Ishikawa (cell line): ENCODE data around the gene LTF.
A peak's percentile ranks its signal among the peaks of the same experiment; 100 is the strongest.

Experiments
- CEBPB ChIP-seq: IDR thresholded peaks from 2 replicates; pipeline ENCODE4 v1.6.1; 2012
- CREB1 ChIP-seq: IDR thresholded peaks from 2 replicates; pipeline ENCODE4 v1.6.1; 2012; ENCODE audit warnings: low read depth
- EGR1 ChIP-seq: IDR thresholded peaks from 2 replicates; pipeline ENCODE4 v1.6.1; 2012
- EP300 ChIP-seq: IDR thresholded peaks from 2 replicates; pipeline ENCODE4 v1.6.1; 2012; ENCODE audit warnings: borderline replicate concordance
- FOXM1 ChIP-seq: IDR thresholded peaks from 2 replicates; pipeline ENCODE4 v1.6.1; 2012; ENCODE audit warnings: low read depth, borderline replicate concordance
- MAX ChIP-seq: IDR thresholded peaks from 2 replicates; pipeline ENCODE4 v1.6.1; 2012
- NFIC ChIP-seq: IDR thresholded peaks from 2 replicates; pipeline ENCODE4 v1.6.1; 2012
- RAD21 ChIP-seq: IDR thresholded peaks from 2 replicates; pipeline ENCODE4 v1.6.1; 2012; ENCODE audit warnings: low read depth
- REST ChIP-seq: IDR thresholded peaks from 2 replicates; pipeline ENCODE4 v1.6.1; 2012; ENCODE audit warnings: low read depth, mild to moderate bottlenecking
- TAF1 ChIP-seq: IDR thresholded peaks from 2 replicates; pipeline ENCODE4 v1.6.1; 2012; ENCODE audit warnings: low read depth, mild to moderate bottlenecking
- TCF12 ChIP-seq: IDR thresholded peaks from 2 replicates; pipeline ENCODE4 v1.6.1; 2012; ENCODE audit warnings: low read depth
- TEAD4 ChIP-seq: IDR thresholded peaks from 2 replicates; pipeline ENCODE4 v1.6.1; 2012
- USF1 ChIP-seq: IDR thresholded peaks from 2 replicates; pipeline ENCODE4 v1.6.1; 2012
- YY1 ChIP-seq: IDR thresholded peaks from 2 replicates; pipeline ENCODE4 v1.6.1; 2012; ENCODE audit warnings: low read depth
- ZBTB7A ChIP-seq: IDR thresholded peaks from 2 replicates; pipeline ENCODE4 v1.6.1; 2012; ENCODE audit warnings: low read depth

Gene LTF

GRCh38 chr3:46448721-46449120 lies 16.0 kb downstream of the LTF start:
- no peak for TF ChIP-seq REST
- TF ChIP-seq NFIC = no peak
- no peak for TF ChIP-seq ZBTB7A
- no peak for TF ChIP-seq CEBPB
- TF ChIP-seq EGR1 = no peak
- TF ChIP-seq TCF12 = no peak
- TF ChIP-seq CREB1 = no peak
- no peak for TF ChIP-seq EP300
- no peak for TF ChIP-seq TAF1
- TF ChIP-seq YY1 = no peak

- no peak for TF ChIP-seq FOXM1
- no peak for TF ChIP-seq REST
- no peak for TF ChIP-seq RAD21
- no peak for TF ChIP-seq CREB1
- no peak for TF ChIP-seq NFIC
- TF ChIP-seq ZBTB7A = no peak
- no peak for TF ChIP-seq TEAD4
- no peak for TF ChIP-seq MAX
- TF ChIP-seq TCF12 = no peak
- TF ChIP-seq EGR1 = no peak
- no peak for TF ChIP-seq EP300
- TF ChIP-seq USF1 = no peak
- TF ChIP-seq YY1 = no peak
- TF ChIP-seq CEBPB = no peak
- TF ChIP-seq TAF1 = no peak
Observed at GRCh38 chr3:46447228-46447985, 17.3 kb downstream of the LTF start.

- no peak for TF ChIP-seq TEAD4
- no peak for TF ChIP-seq NFIC
- TF ChIP-seq RAD21 = peak; percentile 61
- TF ChIP-seq USF1 = no peak
- TF ChIP-seq TCF12 = no peak
Observed at GRCh38 chr3:46442576-46443530, 21.9 kb downstream of the LTF start.

GRCh38 chr3:46440531-46441294 lies 24.0 kb downstream of the LTF start:
- TF ChIP-seq ZBTB7A (no peak), NFIC (no peak)

- TF ChIP-seq TEAD4 (no peak), EP300 (no peak), REST (no peak), FOXM1 (no peak), RAD21 (no peak), NFIC (no peak), TAF1 (no peak), USF1 (no peak), CREB1 (no peak), MAX (no peak)
Observed at GRCh38 chr3:46438831-46439230, 25.9 kb downstream of the LTF start.
